H1 (cell line): ENCODE measurements around the gene PRUNE1. TPM values are rescaled to one million over a fixed set of nuclear protein-coding genes. Genes with fewer than 3 reads are reported as not detected.

Source experiments
- CTCF ChIA-PET: fragments of 300-600 bp; sonication (Branson Sonifier 250); formaldehyde crosslinking; loops from one replicate; lab custom pipeline; 2021; ENCODE audit not compliant: partially characterized antibody; lab: Charles Lee
- POLR2A ChIA-PET: fragments of 300-600 bp; sonication (Branson Sonifier 250); formaldehyde crosslinking; loops from one replicate; lab custom pipeline; 2021; ENCODE audit warnings: inconsistent platforms; ENCODE audit not compliant: partially characterized antibody; lab: Charles Lee
- DNase-seq, 2 experiments: peaks; one replicate each; pipeline versions ENCODE4 v3.0.0 to v3.0.0-alpha.2; 2010 to 2022; ENCODE audit warnings: low spot score in 2 of 2, low read depth in 1 of 2, mixed read lengths in 1 of 2
- FAIRE-seq: peaks from 2 replicates; lab custom pipeline; 2011; peaks lifted over from hg19 to GRCh38; lab: Jason Lieb, UNC
- H2AFZ ChIP-seq: 2 replicates; pipeline ENCODE4 v1.8.1; 2012; ENCODE audit warnings: low read length, inconsistent platforms
- H2AK5ac ChIP-seq: 2 replicates; pipeline ENCODE4 v1.6.1; 2013; ENCODE audit warnings: low read depth, low read length
- H2BK120ac ChIP-seq: replicated peaks from 2 replicates; pipeline ENCODE3; 2013; ENCODE audit warnings: low read depth, low read length, inconsistent platforms
- H2BK12ac ChIP-seq: 2 replicates; pipeline ENCODE4 v1.6.1; 2013; ENCODE audit warnings: low read depth, low read length
- H2BK15ac ChIP-seq: 2 replicates; pipeline ENCODE4 v1.6.1; 2013; ENCODE audit warnings: low read length
- H2BK20ac ChIP-seq: 2 replicates; pipeline ENCODE4 v1.6.1; 2013; ENCODE audit warnings: low read length
- H2BK5ac ChIP-seq: 2 replicates; pipeline ENCODE4 v1.6.1; 2013; ENCODE audit warnings: low read depth, low read length
- H3K14ac ChIP-seq: 2 replicates; pipeline ENCODE4 v1.6.1; 2013; ENCODE audit warnings: inconsistent platforms; ENCODE audit not compliant: insufficient read length
- H3K18ac ChIP-seq: 2 replicates; pipeline ENCODE4 v1.6.1; 2013; ENCODE audit warnings: low read length; ENCODE audit errors: extremely low read depth
- H3K23ac ChIP-seq: 2 replicates; pipeline ENCODE4 v1.6.1; 2013; ENCODE audit warnings: inconsistent platforms; ENCODE audit not compliant: insufficient read length
- H3K23me2 ChIP-seq: 2 replicates; pipeline ENCODE4 v1.6.1; 2013; ENCODE audit warnings: low read depth, low read length
- H3K27ac ChIP-seq: 2 replicates; pipeline ENCODE4 v1.6.1; 2011; ENCODE audit warnings: low read depth, low read length, inconsistent platforms
- H3K27me3 ChIP-seq, 4 experiments: replicated peaks in 1 of 4; 1 replicate in 1 of 4; 2 replicates in 3 of 4; pipeline versions ENCODE4 v1.6.1 to v1.8.1; 2011 to 2013; ENCODE audit warnings: low read length in 3 of 4, mild to moderate bottlenecking in 3 of 4, inconsistent platforms in 2 of 4, mixed read lengths in 2 of 4, moderate library complexity in 1 of 4; ENCODE audit not compliant: control insufficient read depth in 3 of 4, insufficient read depth in 3 of 4; ENCODE audit errors: extremely low read depth in 1 of 4
- H3K36me3 ChIP-seq, 4 experiments: 2 replicates each; pipeline versions ENCODE4 v1.6.1 to v1.8.1; 2011 to 2013; ENCODE audit warnings: mild to moderate bottlenecking in 4 of 4, low read length in 3 of 4, moderate library complexity in 2 of 4, control low read depth in 1 of 4, inconsistent platforms in 1 of 4; ENCODE audit not compliant: insufficient read depth in 4 of 4, control insufficient read depth in 2 of 4
- H3K4ac ChIP-seq: replicated peaks from 2 replicates; pipeline ENCODE3; 2013; ENCODE audit warnings: low read length, low read depth, mixed read lengths, inconsistent platforms; ENCODE audit not compliant: insufficient read length
- H3K4me1 ChIP-seq, 4 experiments: replicated peaks in 1 of 4; 1 replicate in 1 of 4; 2 replicates in 3 of 4; pipeline versions ENCODE4 v1.6.1 to v1.8.1; 2011 to 2013; ENCODE audit warnings: low read length in 3 of 4, inconsistent platforms in 2 of 4, mixed read lengths in 1 of 4; ENCODE audit not compliant: insufficient read depth in 4 of 4, control insufficient read depth in 3 of 4
- H3K4me2 ChIP-seq, 2 experiments: 2 replicates each; pipeline versions ENCODE4 v1.6.1 to v1.8.1; 2011 to 2013; ENCODE audit warnings: low read depth in 2 of 2, low read length in 2 of 2, control low read depth in 1 of 2, inconsistent platforms in 1 of 2, mild to moderate bottlenecking in 1 of 2; ENCODE audit not compliant: insufficient read depth in 1 of 2
- H3K4me3 ChIP-seq, 4 experiments: fragments of 200-600, 300-600 bp in 1 of 4; sonication (generic), shearing (Covaris generic), sonication (Bioruptor Twin) in 1 of 4; 2 replicates each; pipeline versions ENCODE4 v1.5.1 to v1.8.1; 2011 to 2016; ENCODE audit warnings: low read length in 4 of 4, low read depth in 3 of 4, control low read depth in 2 of 4, inconsistent platforms in 2 of 4, mild to moderate bottlenecking in 2 of 4, mixed read lengths in 1 of 4, moderate library complexity in 1 of 4; ENCODE audit not compliant: insufficient read depth in 2 of 4; ENCODE audit errors: extremely low read depth in 1 of 4
- H3K56ac ChIP-seq: replicated peaks from 2 replicates; pipeline ENCODE3; 2013; ENCODE audit warnings: low read depth, mild to moderate bottlenecking, mixed read lengths, low read length, inconsistent platforms; ENCODE audit not compliant: insufficient read length
- H3K79me1 ChIP-seq: 2 replicates; pipeline ENCODE4 v1.6.1; 2013; ENCODE audit warnings: low read depth, low read length, control low read depth
- H3K79me2 ChIP-seq, 2 experiments: 2 replicates each; pipeline versions ENCODE4 v1.6.1 to v1.8.1; 2012 to 2013; ENCODE audit warnings: low read length in 2 of 2, mild to moderate bottlenecking in 2 of 2, inconsistent platforms in 1 of 2; ENCODE audit not compliant: insufficient read depth in 2 of 2, control insufficient read depth in 1 of 2
- H3K9ac ChIP-seq, 4 experiments: replicated peaks in 1 of 4; 1 replicate in 1 of 4; 2 replicates in 3 of 4; pipeline versions ENCODE4 v1.6.1 to v1.8.1; 2011 to 2013; ENCODE audit warnings: low read depth in 3 of 4, low read length in 3 of 4, control low read depth in 2 of 4, mild to moderate bottlenecking in 2 of 4, moderate library complexity in 2 of 4, inconsistent platforms in 1 of 4; ENCODE audit errors: extremely low read depth in 1 of 4
- H3K9me3 ChIP-seq, 2 experiments: 2 replicates each; pipeline versions ENCODE4 v1.6.1 to v1.8.1; 2012 to 2013; ENCODE audit warnings: mild to moderate bottlenecking in 2 of 2, moderate library complexity in 2 of 2, control low read depth in 1 of 2, inconsistent platforms in 1 of 2, low read depth in 1 of 2, low read length in 1 of 2, mixed read lengths in 1 of 2; ENCODE audit not compliant: insufficient read depth in 2 of 2
- H4K20me1 ChIP-seq, 2 experiments: replicated peaks in 1 of 2; 2 replicates each; pipeline versions ENCODE3 to v1.8.1; 2011 to 2013; ENCODE audit warnings: inconsistent platforms in 2 of 2, low read length in 2 of 2, mild to moderate bottlenecking in 1 of 2; ENCODE audit not compliant: insufficient read depth in 2 of 2, control insufficient read depth in 1 of 2
- H4K5ac ChIP-seq: 2 replicates; pipeline ENCODE4 v1.6.1; 2013; ENCODE audit warnings: low read length, low read depth, mixed read lengths, inconsistent platforms; ENCODE audit not compliant: insufficient read length
- H4K8ac ChIP-seq: 2 replicates; pipeline ENCODE4 v1.8.0; 2013; ENCODE audit warnings: mild to moderate bottlenecking, moderate library complexity, low read length, inconsistent platforms; ENCODE audit not compliant: insufficient read depth; ENCODE audit errors: extremely low read depth
- H4K91ac ChIP-seq: replicated peaks from 2 replicates; pipeline ENCODE3; 2013; ENCODE audit warnings: low read length, mixed read lengths, inconsistent platforms; ENCODE audit not compliant: insufficient read length
- CBX5 ChIP-seq: fragments of 300-800, 300-1000 bp; sonication (generic); IDR thresholded peaks from 2 replicates; pipeline ENCODE4 v1.7.1; 2016; ENCODE audit warnings: antibody characterized with exemption, low read length, low read depth
- CREB1 ChIP-seq: IDR thresholded peaks from 2 replicates; pipeline ENCODE4 v1.6.1; 2012; ENCODE audit warnings: inconsistent platforms
- CTBP2 ChIP-seq: IDR thresholded peaks from 2 replicates; pipeline ENCODE4 v1.7.0; 2011; ENCODE audit warnings: borderline replicate concordance, mild to moderate bottlenecking, moderate library complexity, mixed read lengths, low read length; ENCODE audit not compliant: insufficient read depth, insufficient read length
- EP300 ChIP-seq, 2 experiments: IDR thresholded peaks; 1 replicate in 1 of 2; 2 replicates in 1 of 2; pipeline ENCODE4 v1.6.1; 2011 to 2012; ENCODE audit warnings: low read depth in 2 of 2, low read length in 2 of 2, mild to moderate bottlenecking in 2 of 2, borderline replicate concordance in 1 of 2, inconsistent platforms in 1 of 2, moderate library complexity in 1 of 2
- KDM4A ChIP-seq: IDR thresholded peaks from one replicate; pipeline ENCODE4 v1.7.1; 2012; ENCODE audit warnings: low read depth, mild to moderate bottlenecking, moderate library complexity, low read length, inconsistent platforms; ENCODE audit not compliant: severe bottlenecking
- MAX ChIP-seq: IDR thresholded peaks from 2 replicates; pipeline ENCODE4 v1.6.1; 2012; ENCODE audit warnings: inconsistent platforms
- RAD21 ChIP-seq, 2 experiments: IDR thresholded peaks in 1 of 2; conservative IDR thresholded peaks in 1 of 2; 2 replicates each; pipeline ENCODE4 v1.6.1; 2011; ENCODE audit warnings: low read depth in 2 of 2, low read length in 2 of 2, improper control_type of control experiment in 1 of 2, inconsistent platforms in 1 of 2, mild to moderate bottlenecking in 1 of 2, moderate library complexity in 1 of 2
- RXRA ChIP-seq: IDR thresholded peaks from 2 replicates; pipeline ENCODE4 v1.6.1; 2011; ENCODE audit warnings: low read depth, mild to moderate bottlenecking, low read length, moderate library complexity; ENCODE audit not compliant: insufficient read depth
- SAP30 ChIP-seq: fragments of 300-600 bp; sonication (generic); IDR thresholded peaks from 2 replicates; pipeline ENCODE4 v1.7.1; 2012; ENCODE audit warnings: low read length, moderate library complexity, mild to moderate bottlenecking, inconsistent platforms; ENCODE audit not compliant: insufficient read depth, insufficient replicate concordance
- SIN3A ChIP-seq, 2 experiments: IDR thresholded peaks in 1 of 2; conservative IDR thresholded peaks in 1 of 2; 2 replicates each; pipeline ENCODE4 v1.6.1; 2011 to 2012; ENCODE audit warnings: low read length in 2 of 2, improper control_type of control experiment in 1 of 2, low read depth in 1 of 2, mild to moderate bottlenecking in 1 of 2
- SP1 ChIP-seq: IDR thresholded peaks from 2 replicates; pipeline ENCODE4 v1.6.1; 2011; ENCODE audit warnings: low read depth, low read length
- SUZ12 ChIP-seq: fragments of 200-600 bp; sonication (generic); IDR thresholded peaks from 2 replicates; pipeline ENCODE4 v1.6.1; 2012; ENCODE audit warnings: mild to moderate bottlenecking, inconsistent platforms, low read length, moderate library complexity, mixed read lengths
- polyA plus RNA-seq, 7 experiments: library from polyadenylated mRNA; depleted of rRNA in 3 of 7; stranded (reverse) in 5 of 7; unstranded in 2 of 7; fragments of >200 nt in 5 of 7; fragments of 200-250 nt in 2 of 7; gene quantifications; 1 replicate in 5 of 7; 2 replicates in 1 of 7; 4 replicates in 1 of 7; pipeline versions ENCODE4 v1.2.1 to v1.2.3, GENCODE V29; 2011 to 2013; ENCODE audit warnings: missing spikeins in 2 of 7, mixed read lengths in 2 of 7
- total RNA-seq: library from RNA; stranded (reverse); fragmentation: NEBNext Ultra II Directional; extraction: Animal tissue kit (Norgen Biotek cat#: 25700); gene quantifications from 2 replicates; pipeline ENCODE4 v1.2.1, GENCODE V29; 2021

PRUNE1 gene
- total and polyA plus RNA-seq, 2 of the 8 experiments (the other 6 are each of a cell fraction or from before 2014, with no cell fraction given), result 32.8 to 54.2 TPM

GRCh38 chr1:151065089-151065645, 56.9 kb downstream of the PRUNE1 start:
- H2AFZ ChIP-seq, result no peak overlapping the region
- peaks cover 0 to 8% (median 0%) of the 10 kb centered on the region in 4 experiments; a peak in 6 of 8 replicates for H3K36me3 ChIP-seq
- no peak overlapping the region for H3K9ac ChIP-seq
- H3K9me3 ChIP-seq, result no peaks in the 10 kb centered on the region
- CTCF ChIA-PET, result interaction anchor here (0.6 to 1.1 kb wide), 7 partner anchors 15 to 573 kb away, joined by 3 to 4 read pairs (median 3); no protein-coding TSS in a partner anchor
- H3K56ac ChIP-seq, result no peak overlapping the region
- no peak overlapping the region for H2BK5ac ChIP-seq
- H2BK20ac ChIP-seq, result no peak overlapping the region
- no peaks in the 10 kb centered on the region; the same call in 1 of the 2 replicates for H3K79me1 ChIP-seq
- H2BK15ac ChIP-seq, result no peak overlapping the region
- H3K27me3 ChIP-seq, result no peaks in the 10 kb centered on the region
- H2BK120ac ChIP-seq, result no peak overlapping the region
- peaks cover 6% of the 10 kb centered on the region; the same call in 1 of the 2 replicates for H3K23me2 ChIP-seq
- no peak for FAIRE-seq
- H4K91ac ChIP-seq, result no peak overlapping the region
- no peak overlapping the region for H4K5ac ChIP-seq
- no peak overlapping the region for H2AK5ac ChIP-seq
- H3K23ac ChIP-seq, result no peak overlapping the region
- no peak overlapping the region for H3K4me3 ChIP-seq
- no peak overlapping the region for H3K4ac ChIP-seq
- H4K8ac ChIP-seq, result no peak overlapping the region
- H4K20me1 ChIP-seq, result peaks cover 0 to 3% of the 10 kb centered on the region in 2 experiments
- H3K4me1 ChIP-seq, result peaks cover 0 to 9% (median 2%) of the 10 kb centered on the region in 4 experiments; a peak in 3 of 7 replicates
- POLR2A ChIA-PET, result interaction anchor here (0.7 to 1.1 kb wide), 3 partner anchors 9 to 188 kb away, joined by 3 read pairs; no protein-coding TSS in a partner anchor
- no peak overlapping the region for H3K27ac ChIP-seq
- no peak overlapping the region for H3K18ac ChIP-seq
- no peak overlapping the region for H3K4me2 ChIP-seq
- H3K14ac ChIP-seq, result no peak overlapping the region
- H3K79me2 ChIP-seq, result peaks cover 0 to 57% of the 10 kb centered on the region in 2 experiments; a peak in 2 of 4 replicates
- no peak overlapping the region for H2BK12ac ChIP-seq
- DNase-seq, result no peak
- TF ChIP-seq SUZ12, result no peak
- no peak for TF ChIP-seq RAD21 (IDR thresholded peaks at IDR 0.05 in 1 of 2, conservative IDR thresholded peaks at IDR 0.05 in 1 of 2; ENCODE audit: low read depth in 2 of 2, low read length in 2 of 2)
- TF ChIP-seq CBX5, result no peak
- no peak for TF ChIP-seq SP1
- no peak for TF ChIP-seq CREB1
- TF ChIP-seq SAP30, result no peak
- no peak for TF ChIP-seq SIN3A (conservative IDR thresholded peaks at IDR 0.05 in 1 of 2, IDR thresholded peaks at IDR 0.05 in 1 of 2; ENCODE audit: low read depth in 1 of 2, low read length in 2 of 2)
- no peak for TF ChIP-seq RXRA
- no peak for TF ChIP-seq KDM4A
- no peak for TF ChIP-seq CTBP2
- no peak for TF ChIP-seq EP300 (IDR thresholded peaks at IDR 0.05; ENCODE audit: borderline replicate concordance in 1 of 2, low read depth in 2 of 2, low read length in 2 of 2)
- no peak for TF ChIP-seq MAX
